Measurements from ENCODE around the gene SPART. TPM values are rescaled to one million over a fixed set of nuclear protein-coding genes. Genes with fewer than 3 reads are reported as not detected.

SPART gene
- total and polyA plus RNA-seq, 9 of the 15 experiments (the other 6 are each of a cell fraction or from before 2014, with no cell fraction given) = 18.7 to 79.0 (median 41.0) TPM

DNA sequence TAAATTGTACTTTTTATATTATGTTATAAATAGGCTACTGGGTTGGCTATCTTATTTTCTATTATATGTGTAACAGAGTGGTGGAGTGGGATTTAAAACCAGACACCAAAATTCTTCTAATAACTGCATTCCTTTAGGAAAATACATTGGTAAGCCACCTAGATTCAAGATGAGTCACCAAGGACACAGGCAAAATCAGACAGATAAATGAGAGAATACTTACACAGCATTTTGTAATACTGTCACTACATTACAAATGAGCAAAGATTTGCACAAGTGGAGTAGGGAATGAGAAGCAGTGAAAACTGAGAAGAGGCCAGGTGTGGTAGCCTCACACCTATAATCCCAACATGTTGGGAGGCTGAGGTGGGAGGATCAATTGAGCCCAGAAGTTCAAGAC is 6.2 kb upstream of the SPART start (continued):
- TF ChIP-seq ARID1B (IDR thresholded peaks at IDR 0.05) (no peak), RBM15 (IDR thresholded peaks at IDR 0.05; ENCODE audit: insufficient read depth, low read length) (no peak), LCOR (CRISPR knock-in tag; IDR thresholded peaks at IDR 0.05) (no peak), YY1 (IDR thresholded peaks at IDR 0.05; ENCODE audit: borderline replicate concordance in 1 of 3, control insufficient read depth in 1 of 3, extremely low read depth in 1 of 3, insufficient read depth in 3 of 3, insufficient read length in 1 of 3, insufficient replicate concordance in 2 of 3, low read depth in 1 of 3, low read length in 2 of 3) (no peak), NFYB (IDR thresholded peaks at IDR 0.05; ENCODE audit: extremely low read depth, insufficient read length) (no peak)
- TF ChIP-seq, protein P1, sequence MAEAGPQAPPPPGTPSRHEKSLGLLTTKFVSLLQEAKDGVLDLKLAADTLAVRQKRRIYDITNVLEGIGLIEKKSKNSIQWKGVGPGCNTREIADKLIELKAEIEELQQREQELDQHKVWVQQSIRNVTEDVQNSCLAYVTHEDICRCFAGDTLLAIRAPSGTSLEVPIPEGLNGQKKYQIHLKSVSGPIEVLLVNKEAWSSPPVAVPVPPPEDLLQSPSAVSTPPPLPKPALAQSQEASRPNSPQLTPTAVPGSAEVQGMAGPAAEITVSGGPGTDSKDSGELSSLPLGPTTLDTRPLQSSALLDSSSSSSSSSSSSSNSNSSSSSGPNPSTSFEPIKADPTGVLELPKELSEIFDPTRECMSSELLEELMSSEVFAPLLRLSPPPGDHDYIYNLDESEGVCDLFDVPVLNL (CRISPR knock-in tag; IDR thresholded peaks at IDR 0.05; ENCODE audit: low read depth) = no peak
- TF ChIP-seq, protein P2, sequence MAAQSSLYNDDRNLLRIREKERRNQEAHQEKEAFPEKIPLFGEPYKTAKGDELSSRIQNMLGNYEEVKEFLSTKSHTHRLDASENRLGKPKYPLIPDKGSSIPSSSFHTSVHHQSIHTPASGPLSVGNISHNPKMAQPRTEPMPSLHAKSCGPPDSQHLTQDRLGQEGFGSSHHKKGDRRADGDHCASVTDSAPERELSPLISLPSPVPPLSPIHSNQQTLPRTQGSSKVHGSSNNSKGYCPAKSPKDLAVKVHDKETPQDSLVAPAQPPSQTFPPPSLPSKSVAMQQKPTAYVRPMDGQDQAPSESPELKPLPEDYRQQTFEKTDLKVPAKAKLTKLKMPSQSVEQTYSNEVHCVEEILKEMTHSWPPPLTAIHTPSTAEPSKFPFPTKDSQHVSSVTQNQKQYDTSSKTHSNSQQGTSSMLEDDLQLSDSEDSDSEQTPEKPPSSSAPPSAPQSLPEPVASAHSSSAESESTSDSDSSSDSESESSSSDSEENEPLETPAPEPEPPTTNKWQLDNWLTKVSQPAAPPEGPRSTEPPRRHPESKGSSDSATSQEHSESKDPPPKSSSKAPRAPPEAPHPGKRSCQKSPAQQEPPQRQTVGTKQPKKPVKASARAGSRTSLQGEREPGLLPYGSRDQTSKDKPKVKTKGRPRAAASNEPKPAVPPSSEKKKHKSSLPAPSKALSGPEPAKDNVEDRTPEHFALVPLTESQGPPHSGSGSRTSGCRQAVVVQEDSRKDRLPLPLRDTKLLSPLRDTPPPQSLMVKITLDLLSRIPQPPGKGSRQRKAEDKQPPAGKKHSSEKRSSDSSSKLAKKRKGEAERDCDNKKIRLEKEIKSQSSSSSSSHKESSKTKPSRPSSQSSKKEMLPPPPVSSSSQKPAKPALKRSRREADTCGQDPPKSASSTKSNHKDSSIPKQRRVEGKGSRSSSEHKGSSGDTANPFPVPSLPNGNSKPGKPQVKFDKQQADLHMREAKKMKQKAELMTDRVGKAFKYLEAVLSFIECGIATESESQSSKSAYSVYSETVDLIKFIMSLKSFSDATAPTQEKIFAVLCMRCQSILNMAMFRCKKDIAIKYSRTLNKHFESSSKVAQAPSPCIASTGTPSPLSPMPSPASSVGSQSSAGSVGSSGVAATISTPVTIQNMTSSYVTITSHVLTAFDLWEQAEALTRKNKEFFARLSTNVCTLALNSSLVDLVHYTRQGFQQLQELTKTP (IDR thresholded peaks at IDR 0.05; ENCODE audit: low read depth in 1 of 2, partially characterized antibody in 2 of 2) = no peak

Data from K562 (cell line).